Activated CD4-positive, alpha-beta T cell treated with anti-CD3 and anti-CD28 coated beads, Interleukin-2, amount 50 U/mL, for 24 hours (primary cell): ENCODE data around the gene ZKSCAN7.
A peak's percentile ranks its signal among the peaks of the same experiment; 100 is the strongest.
"Not testable (repeated sequence)": the region's sequence is repeated elsewhere in the genome, so short reads cannot be mapped to it uniquely, and the experiment has no call there.

Source experiments
- DNase-seq, 2 donors: peaks; one replicate each; pipeline ENCODE4 v3.0.0-alpha.2; 2020; ENCODE audit warnings: low read depth in 1 of 2, low spot score in 1 of 2

Gene ZKSCAN7

GRCh38 chr3:44554626-44555592 lies at the start of gene ZKSCAN7:
Gene ZKSCAN7 (plus strand): TSS chr3:44555193. CDS start chr3:44557048, 1,855 bp downstream.
- peak; percentile 26 to 42 for DNase-seq

DNA sequence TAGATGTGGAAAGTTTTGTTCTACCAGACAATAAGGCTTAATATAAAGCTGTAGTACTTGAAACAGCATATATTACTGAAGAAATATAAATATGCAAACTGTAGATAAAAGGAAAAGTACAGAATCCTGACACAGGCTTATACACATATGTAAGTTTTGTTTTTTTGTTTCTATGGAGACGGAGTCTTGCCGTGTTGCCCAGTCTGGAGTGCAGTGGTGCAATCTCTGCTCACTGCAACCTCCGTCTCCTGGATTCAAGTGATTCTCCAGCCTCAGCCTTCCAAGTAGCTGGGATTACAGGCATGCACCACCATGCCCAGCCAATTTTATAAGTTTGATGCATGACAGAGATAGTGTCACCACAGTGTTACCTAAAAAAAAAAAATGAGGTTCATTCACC lies 48.4 kb upstream of the ZKSCAN7 start:
- no peak for DNase-seq

DNA sequence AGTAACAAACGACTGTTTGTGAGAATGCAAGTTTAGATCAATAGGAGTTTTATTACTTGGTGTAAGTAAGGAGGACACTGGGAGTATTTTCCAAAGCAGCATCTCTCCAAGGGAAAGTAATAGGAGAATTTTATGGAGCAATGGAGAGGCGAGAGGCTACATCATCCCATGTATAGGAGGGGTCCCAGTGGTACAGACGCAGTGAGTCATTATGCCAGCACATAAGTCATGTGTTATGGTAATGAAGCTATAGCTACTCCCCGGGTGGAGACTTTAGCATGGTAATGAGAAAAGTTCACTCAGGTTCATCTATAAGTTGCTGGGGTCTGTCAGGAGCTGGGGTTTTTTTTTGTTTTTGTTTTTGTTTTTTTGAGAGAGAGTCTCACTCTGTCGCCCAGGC lies 48.0 kb upstream of the ZKSCAN7 start:
- DNase-seq: no peak

DNA sequence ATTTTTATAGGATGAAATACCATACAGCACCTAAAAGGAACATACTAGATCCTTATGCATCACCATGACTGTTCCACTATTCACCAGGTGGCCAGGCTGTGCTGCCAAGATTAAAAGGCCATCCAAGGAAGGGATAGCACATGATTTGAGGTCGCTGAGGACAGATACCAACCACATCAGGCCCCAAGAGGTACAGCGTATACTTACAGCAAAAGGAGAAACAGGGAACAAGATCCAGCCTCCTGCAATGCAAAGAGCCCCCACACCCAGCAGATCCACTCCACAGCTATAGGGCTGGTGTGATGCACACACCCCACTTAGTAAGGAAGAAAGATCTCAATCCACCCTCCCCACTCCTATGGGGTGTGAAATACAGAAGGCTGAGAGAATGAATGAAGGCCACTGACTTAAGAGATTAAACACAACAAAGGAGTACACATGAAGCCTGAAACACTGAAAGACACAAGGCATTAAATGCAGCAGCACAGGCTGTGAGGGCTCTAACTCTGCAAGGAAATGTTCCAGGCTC lies 45.5 kb upstream of the ZKSCAN7 start:
- no peak for DNase-seq

DNA sequence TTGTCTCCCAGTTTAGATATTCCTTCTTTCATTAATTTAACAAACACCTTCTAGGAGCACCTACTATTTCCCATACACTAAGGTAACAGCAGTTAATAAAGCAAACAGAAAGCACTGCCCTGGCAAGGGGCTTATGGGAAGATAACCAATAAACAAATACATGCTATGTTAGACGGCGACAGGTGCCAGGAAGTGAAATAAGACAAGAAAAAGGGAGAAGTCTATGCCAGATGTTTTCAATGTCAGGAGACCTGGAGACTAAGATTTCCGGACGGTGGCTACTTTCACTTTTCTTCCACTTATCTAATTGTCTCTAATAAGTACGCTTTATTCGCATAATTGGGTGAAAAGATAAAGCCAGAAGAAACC lies 45.0 kb upstream of the ZKSCAN7 start:
- no peak for DNase-seq

- no peak for DNase-seq
Measured at GRCh38 chr3:44511238-44511566, 43.8 kb upstream of the ZKSCAN7 start.

- DNase-seq: no peak
Measured at GRCh38 chr3:44513513-44513912, 41.5 kb upstream of the ZKSCAN7 start.

- no peak for DNase-seq
Measured at GRCh38 chr3:44516230-44516629, 38.8 kb upstream of the ZKSCAN7 start.

- no peak for DNase-seq
Measured at GRCh38 chr3:44518782-44519156, 36.2 kb upstream of the ZKSCAN7 start.

DNA sequence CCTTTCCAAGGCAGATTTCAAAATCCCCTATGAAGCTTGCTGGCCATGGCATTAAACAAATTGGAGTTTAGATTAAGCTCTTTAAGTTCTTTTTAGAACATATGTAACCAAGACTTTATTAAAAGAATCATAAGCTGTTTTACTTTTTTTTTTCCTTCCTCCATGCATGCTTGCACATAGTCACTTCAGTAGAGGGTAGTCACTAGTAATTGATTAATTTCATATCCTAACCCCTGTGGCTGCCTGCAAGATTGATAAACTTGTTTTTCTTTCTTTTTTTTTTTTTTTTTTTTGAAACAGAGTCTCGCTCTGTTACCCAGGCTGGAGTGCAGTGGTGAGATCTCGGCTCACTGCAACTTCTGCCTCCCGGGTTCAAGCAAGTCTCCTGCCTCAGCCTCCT lies 33.3 kb upstream of the ZKSCAN7 start:
- DNase-seq: no peak

GRCh38 chr3:44522494-44522933 lies 32.5 kb upstream of the ZKSCAN7 start:
- no peak for DNase-seq

DNA sequence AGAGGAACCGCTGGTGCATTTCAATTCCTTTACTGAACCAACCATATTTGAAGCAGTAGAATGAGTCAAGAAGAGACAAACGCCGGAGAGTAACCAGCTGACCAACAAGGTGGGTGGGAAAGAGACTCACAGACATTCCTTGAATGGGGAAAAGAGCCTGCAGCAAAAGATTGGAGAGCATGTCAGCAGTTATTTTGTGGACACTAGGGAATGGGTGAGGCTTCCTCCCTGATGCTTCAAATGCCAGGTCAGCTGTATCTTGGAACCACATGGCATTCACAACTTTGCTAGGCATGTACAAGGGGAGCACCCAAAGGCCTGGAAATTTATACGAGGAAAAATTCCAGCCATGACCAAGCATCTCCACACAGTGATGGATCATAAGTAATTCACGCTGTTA lies 29.9 kb upstream of the ZKSCAN7 start:
- no peak for DNase-seq

DNA sequence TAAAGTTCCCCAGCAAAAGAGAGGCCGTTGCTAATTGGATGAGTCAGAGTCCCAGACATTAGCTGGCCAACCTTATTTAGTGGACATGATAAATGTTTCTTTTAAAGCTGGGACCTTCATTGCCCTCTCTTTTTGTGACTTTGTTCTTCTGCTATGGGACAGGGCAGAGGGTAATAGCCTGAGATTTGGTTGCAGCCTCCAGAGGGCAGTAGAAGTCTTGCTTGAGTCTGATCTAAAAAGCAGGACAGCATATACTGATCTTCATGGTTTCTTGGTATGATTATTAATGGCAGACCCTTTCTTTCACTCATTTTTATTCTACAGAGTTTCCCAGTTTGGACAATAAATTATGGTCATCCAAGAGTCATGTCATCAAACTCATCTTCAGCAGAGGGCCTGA lies 25.1 kb upstream of the ZKSCAN7 start:
- no peak for DNase-seq

GRCh38 chr3:44530911-44531310 lies 24.1 kb upstream of the ZKSCAN7 start:
- no peak for DNase-seq

DNA sequence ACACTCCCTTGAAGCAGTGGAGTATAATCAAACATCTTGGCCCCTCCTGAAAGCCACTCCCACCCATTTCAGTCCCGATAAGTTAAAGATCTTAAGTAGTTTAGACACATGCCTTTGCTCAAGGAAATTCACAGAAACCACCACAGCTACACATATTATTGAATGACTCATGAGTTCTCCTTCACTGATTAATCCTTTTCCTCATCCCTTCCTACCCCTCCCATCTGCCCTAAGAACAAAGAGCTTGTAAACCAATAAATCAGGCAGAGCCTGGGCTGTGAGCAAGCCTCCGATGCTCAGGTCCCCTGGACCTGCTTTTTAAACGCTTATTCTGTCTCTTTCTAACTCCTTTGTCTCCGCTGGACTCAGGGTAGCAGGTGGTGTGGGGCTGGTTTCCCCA lies 20.3 kb upstream of the ZKSCAN7 start:
- not testable (repeated sequence) for DNase-seq

- no peak for DNase-seq
Measured at GRCh38 chr3:44535364-44535763, 19.6 kb upstream of the ZKSCAN7 start.

GRCh38 chr3:44544811-44545210 lies 10.2 kb upstream of the ZKSCAN7 start:
- not testable (repeated sequence) for DNase-seq

DNA sequence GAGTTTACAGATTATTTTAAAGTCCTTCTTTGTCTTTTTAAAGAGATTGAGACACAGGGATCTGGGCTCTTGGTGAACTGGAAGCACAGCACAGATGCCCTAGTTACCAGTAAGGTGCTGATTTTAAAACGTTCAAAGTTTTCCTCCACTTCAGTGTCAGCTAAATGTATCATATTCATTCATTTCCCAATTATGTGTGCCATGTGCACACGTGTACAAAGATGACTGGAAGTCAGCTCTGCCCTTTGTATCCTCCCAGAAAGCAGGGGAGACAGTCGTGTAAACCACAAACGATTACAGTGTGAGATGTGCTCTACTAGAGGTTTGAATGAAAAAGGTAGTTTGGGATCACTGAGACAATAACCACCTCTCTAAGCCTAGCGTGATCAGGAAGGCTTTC lies 730 bp downstream of the ZKSCAN7 start:
- DNase-seq: no peak

GRCh38 chr3:44557074-44557473 lies 2.1 kb downstream of the ZKSCAN7 start:
- DNase-seq: no peak

DNA sequence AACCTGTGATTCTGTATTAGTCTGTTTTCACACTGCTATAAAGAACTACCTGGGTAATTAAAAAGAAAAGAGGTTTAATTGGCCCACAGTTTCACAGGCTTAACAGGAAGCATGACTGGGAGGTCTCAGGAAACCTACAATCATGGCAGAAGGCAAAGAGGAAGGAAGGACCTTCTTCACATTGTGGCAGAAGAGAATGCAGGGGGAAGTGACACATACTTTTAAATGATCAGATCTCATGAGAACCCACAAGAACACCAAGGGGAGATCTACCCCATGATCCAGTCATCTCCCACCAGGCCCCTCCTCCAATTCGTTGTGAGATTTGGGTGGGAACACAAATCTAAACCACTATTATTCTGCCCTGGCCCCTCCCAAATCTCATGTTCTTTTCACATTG lies 6.1 kb downstream of the ZKSCAN7 start:
- no peak for DNase-seq

GRCh38 chr3:44562147-44562546 lies 7.2 kb downstream of the ZKSCAN7 start:
- DNase-seq: no peak

DNA sequence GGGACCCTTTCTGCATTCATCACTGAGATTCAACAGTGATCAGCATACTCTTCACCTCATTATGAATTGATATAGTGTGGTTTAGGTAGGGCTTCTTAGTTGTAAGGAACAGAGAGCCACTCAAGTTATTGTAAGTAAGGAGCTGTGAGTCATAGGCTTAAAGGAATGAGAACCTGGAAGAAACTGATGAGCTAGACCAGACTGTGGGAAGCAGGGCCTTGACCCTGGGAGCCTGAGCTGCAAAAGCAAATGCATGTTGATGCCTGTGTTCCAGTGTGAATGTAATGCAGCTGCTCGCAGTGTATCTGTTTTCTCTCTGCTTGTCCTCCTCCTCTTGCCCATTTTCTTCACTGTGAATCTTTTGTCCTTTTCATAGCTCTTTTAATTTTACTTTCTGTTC lies 13.6 kb downstream of the ZKSCAN7 start:
- no peak for DNase-seq

GRCh38 chr3:44571024-44571423 lies 16.0 kb downstream of the ZKSCAN7 start:
- DNase-seq: no peak
